Islet precursor cell (in vitro differentiated cells): Measurements from ENCODE around the gene PALD1.
"Not testable (repeated sequence)": the region's sequence is repeated elsewhere in the genome, so short reads cannot be mapped to it uniquely, and the experiment has no call there.

Experiments used
- DNase-seq: peaks from one replicate; pipeline ENCODE4 v3.0.0-alpha.2; 2018

The PALD1 gene

DNA sequence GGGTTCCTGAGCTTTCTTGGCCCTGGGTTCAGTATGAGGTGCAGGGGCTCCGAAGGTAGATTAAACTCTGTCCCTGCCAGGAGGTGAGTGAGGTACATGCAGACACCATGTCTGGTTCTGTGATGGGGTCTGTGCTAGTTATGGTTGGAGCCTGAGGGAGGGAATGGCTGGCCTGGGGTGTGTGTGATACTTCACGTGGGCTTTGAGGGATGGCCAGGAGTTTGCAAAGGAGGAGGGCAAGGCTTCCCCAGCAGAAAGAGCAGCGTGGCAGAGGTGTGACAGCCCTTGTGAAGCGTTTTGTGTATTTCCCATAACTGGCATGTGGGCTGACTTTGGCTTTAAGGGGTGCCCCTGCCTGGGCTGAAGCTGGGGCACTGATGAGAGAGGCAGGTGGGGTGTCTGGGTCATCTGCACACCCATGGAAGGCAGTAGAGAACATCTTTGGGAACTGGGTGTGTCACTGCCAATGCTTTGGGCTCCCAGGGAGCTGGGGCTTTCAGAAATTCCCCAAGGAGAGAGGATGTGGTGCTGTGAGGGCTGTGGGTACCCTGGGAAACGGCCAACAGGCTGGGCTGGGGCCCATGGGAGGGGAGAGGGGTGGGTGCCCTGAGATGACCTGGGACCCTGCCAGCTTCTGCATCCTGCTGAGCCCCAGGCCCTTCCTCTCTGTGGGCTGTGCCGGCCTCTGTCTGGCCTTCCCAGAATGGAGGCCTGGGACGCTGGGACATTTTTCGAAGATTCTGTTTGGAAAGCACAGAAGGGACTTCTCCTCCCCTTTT, 4.6 kb downstream of the PALD1 start:
- peak; percentile 51 for DNase-seq

DNA sequence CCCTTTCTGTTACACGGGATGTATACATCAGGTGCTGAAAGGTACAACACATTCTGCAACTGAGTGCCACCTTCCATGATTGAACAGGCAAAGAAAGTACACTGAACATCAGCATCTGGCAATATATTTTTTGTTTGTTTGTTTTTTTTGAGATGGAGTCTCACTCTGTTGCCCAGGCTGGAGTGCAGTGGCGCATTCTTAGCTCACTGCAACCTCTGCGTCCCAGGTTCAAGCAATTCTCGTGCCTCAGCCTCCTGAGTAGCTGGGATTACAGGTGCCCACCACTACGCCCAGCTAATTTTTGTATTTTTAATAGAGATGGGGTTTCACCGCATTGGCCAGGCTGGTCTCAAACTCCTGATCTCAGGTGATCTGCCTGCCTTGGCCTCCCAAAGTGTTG, 5.3 kb downstream of the PALD1 start:
- DNase-seq: not testable (repeated sequence)

DNA sequence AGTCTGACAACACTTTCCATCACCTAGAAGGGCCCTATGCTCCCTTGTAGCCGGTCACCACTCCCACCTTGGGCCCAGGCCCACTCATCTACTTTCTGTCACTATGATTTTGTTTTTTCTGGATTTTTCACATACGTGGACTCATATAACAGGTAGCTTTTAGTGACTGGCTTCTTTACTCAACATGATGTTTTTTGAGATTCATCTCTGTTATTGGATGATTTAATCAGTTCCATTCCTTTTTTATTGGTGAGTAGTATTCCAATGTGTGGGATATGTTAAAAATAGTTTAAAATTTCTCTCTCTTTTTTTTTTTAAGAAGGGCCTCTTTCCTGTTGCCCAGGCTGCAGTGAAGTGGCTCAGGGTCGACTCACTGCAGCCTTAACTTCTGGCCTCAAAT, 9.3 kb downstream of the PALD1 start:
- no peak for DNase-seq

DNA sequence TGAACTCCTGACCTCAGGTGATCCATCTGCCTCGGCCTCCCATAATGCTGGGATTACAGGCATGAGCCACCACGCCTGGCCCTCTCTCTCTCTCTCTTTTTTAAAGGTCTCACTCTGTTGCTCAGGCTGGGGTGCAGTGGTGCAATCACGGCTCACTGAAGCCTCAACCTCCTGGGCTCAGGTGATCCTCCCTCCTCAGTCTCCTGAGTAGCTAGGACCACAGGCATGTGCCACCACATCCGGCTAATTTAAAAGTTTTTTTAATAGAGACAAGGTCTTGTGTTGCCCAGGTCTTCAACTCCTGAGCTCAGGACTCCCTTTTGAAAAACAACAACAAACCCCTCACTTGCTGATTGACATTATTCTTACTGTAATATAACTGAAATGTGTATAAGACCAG, 11.6 kb downstream of the PALD1 start:
- DNase-seq: no peak

DNA sequence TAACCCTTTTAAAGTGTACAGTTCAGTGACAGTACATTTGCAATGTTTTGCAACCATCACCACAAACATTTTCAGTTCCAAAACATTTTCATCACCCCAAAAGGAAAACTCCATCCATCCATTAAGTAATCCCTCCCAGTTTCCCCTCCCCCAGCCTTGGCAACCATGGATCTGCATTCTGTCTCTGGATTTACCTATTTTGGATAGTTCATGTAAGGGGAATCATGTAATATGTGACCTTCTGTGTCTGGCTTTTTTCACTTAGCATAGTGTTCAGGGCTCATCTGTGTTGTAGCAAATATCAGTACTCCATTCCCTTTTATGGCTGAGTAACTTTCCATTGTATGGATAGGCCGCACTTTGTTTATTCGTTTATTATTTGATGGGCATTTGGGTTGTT, 13.0 kb downstream of the PALD1 start:
- DNase-seq: no peak

DNA sequence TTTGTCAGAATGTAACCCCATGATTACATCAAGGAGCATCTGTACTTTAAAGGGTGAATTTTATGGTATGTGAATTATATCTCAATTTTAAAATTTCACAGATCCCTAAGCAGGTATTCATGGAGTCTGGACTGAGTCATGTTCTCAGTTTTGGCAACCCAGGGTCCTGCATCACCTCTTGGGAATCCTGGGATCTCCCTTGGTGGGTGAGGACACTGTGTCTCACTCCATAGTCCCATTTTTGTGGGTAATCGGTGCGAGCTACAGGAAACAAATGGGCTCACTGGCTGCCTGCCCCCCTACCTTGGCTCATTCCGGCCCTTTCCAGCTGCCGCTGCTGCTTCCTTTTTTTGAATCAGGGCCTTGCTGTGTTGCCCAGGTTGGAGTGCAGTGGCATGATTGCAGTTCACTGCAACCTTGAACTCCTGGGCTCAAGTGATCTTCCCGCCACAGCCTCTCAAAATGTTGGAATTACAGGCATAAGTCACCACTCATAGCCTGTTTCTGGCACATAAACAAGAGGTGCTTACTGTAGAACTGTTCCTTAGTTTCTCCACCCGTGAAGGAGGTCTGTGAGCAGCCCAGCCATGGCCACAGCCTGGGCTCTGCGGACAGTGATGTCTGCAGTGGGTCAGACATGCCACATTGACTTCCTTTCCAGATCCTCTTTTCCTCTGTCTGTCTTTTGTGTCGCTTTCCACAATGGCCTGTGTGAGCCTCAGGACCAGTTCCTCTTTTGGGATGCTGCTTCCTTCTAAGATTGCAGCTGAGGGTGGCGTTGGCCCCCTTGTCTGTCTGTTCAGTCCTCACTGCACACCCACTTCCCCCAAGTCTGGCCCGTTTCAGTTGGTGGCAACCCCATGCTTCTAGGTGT, 14.5 kb downstream of the PALD1 start:
- DNase-seq: no peak

DNA sequence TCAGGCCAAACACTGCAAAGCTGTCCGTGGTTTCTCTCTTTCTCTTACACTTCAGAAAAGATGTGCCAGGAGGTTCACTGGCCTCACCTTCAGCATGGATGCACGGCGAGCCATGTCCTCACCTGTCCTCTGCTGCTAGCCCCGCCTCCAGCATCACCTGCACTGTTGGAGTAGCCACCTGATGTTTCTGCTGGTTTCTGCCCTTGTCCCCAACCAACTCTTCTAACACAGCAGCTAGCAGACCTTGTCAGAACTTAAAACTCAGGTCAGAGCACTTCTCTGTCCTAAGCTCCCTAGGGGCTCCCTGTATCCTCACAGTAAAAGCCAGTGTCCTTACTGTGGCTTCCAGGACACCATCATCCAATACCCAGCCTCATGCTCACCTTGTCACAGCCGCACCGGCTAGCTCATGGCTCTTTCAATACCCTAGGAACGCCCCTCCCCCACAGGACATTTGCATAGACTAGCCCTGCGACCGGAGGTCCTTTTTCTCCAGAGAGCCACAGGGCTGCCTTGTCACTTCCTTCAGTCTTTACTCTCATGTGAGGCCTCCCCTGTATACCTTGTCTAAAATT, 15.2 kb downstream of the PALD1 start:
- peak; percentile 82 for DNase-seq

DNA sequence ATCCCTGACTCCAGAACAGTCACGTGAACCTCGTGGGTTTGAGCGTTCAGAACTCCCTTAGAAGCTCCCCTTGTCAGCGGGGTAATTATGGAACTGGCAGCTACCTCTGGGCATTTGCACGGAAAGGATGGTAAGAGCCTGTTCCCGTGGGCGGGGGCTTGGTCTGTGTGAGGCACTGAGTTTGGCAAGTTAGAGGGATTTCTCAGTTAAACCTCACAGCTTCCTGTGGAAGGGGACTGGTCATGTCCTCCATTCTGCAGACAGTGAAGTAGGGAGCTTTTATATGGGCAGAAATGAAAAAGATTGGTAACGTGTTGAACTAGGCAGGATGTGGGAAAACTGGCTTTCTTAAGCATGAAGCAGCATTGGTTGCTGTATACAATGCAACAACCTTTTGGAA, 16.0 kb downstream of the PALD1 start:
- DNase-seq: no peak

DNA sequence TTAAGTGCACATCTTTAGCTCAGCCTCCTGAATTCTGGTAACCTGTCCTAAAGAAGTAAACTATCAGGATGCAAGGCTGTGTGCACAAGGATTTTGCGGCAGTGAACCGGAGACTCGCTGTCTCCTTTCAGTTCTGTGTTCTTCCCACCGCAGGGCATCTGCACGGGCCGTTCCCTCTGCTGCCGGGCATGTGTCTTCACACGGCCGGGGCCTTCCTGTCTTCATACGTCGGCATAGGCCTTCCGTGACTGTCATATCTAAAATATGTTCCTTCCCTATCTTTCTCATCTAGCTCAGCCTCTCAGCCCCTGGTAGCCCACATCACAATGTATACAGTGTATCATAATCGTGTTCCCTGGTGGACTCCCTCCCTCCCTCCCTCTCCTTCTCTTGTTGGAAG, 16.4 kb downstream of the PALD1 start:
- no peak for DNase-seq

DNA sequence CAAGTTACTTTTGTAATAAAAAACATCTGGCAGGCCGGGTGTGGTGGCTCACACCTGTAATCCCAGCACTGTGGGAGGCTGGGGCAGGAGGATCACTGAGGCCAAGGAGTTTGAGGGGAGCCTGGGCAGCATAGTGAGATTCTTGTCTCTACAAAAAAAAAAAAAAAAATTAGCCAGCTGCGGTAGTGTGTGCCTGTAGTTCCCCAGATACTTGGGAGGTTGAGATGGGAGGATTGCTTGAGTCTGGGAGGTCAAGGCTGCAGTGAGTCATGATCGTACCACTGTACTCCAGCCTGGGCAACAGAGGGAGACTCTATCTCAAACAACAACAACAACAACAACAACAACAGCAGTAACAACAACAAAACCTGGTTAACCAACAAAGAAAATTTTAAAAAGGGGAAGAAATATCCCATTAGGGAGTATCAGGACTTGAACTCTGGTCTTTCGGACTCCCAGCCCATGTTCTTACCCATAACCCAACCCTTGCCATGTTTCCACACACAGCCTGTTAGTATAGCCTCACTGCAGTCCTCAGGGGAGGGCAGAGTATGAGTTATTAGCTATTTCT, 17.2 kb downstream of the PALD1 start:
- DNase-seq: no peak

DNA sequence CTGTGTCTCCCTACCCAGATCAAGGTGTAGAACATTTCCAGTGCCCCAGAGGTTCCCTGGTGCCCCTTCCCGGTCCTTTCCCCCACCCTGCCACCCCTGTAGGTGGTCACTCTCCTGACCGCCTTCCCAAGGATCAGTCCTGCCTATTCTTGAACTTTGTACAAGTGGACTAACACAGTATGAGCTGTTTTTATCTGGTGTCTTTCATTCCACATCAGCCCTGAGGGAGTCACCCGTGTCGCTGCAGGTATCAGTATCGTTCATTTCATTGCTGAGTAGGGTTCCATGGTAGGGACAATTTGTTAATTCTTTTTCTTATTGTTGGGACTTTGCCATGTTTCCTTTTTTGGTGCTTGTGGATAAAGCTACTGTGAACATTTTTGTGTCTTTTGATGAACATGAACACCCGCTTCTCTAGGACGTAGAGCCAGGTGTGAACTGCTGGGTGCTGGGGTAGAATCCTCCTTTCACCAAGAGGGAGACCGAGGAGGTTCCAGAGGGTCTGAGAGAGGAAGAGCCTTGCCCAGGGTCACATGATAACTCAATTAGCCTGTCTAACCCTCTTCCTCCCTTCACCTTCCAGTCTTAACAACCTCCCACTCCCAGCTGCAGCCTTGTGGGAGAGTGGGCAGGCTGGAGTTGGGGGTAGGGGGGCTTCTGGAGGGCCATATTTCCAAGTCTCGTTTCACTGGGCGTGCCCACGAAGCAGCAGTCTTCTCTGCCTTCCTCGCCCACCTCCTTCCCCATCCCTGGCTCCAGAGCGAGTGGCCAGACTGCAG, 18.0 kb downstream of the PALD1 start:
- DNase-seq: no peak

DNA sequence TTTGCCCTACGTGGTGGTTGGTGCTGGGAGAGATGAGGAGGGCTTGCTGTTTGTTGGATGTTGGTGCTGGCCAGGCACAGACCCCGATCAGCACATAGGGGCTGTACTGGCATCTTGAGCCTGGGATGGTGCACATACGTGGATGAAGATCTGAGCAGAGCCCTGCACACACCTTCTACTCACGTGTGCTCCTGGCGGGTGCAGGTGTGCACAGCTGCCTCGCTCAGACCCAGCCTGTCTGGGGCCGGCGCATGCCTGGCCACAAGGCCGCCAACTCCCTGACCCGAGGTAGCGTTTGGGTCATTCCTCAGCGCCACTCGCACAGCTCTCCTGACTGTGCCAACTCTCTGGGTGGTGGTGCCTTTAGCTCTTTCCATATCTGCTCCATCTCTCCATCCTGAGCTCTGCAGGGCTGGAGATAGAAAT, 18.6 kb downstream of the PALD1 start:
- DNase-seq: no peak

DNA sequence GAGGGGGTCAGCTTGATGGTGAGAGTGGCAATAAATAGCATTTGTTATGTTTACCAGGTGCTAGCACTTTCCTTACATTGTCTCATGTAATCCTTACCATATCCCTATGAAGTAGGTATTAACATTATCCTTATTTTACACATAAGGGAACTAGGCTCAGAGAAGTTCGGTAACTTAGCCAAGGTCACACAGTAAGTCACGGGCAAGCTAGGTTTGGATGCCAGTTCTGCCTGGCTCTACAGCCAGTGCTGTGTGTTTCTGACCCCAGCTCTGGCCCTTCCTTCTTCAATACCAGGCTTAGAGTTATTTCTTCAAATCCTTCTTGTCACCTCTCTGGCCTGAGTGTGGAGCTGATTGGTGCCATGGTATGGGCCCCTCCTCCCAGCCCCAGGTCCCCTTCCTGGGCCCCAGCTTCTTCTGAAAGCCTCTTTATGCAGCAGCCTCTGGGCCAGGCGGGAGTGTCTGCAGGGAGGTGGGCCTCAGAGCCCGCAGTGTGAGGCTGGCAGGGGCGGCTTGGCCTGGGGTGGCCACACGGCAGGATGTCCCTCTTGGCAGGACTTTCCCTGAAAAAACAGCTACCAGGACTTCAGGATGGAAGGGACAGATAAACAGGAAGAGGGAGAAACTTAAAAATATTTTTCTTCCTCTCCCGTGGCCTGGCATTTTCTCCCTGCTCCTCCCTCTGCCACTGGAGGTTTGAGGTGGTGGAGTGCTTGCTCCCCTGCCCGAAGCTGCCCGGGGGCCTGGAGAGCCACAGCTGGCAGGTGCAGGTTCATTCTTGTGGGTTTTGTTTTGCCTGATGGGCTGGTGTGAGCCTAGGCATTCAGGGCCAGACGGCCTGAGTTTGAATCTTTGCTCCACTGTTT, 20.6 kb downstream of the PALD1 start:
- DNase-seq: peak; percentile 58

DNA sequence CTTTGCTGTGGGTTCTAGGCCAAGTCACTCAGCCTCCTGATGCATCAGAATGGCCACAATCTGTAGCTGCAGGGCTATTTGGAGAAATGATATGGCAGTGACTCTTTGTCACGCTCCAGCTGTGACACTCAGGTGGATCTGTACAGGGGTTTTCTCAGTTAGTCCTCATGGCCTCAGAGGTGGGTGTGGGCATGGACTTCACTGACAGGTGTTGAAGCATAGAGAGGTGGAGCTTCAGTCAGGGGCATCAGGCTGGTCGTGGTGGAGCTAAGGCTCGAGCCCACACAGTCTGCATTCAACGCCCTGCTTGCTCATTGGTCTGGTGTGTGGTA, 21.2 kb downstream of the PALD1 start:
- no peak for DNase-seq

DNA sequence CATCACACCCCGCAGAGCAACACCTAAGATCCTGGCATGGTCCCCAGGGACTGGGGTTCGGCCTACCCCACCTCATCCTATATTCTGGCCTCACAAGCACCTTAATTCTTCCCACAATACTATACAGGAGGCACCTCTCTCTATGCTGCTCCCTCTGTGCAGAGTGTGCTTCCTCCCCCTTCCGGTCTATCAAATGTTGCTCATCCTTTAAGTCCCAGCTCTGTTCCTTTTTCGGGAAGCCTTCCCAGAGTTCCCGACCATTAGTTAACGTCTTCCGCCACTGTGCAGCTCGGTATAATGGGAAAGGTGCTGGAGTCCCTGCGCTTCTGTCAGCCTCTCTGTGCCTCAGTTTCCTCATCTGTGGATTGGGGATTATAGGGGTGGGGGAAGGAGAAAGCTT, 21.8 kb downstream of the PALD1 start:
- DNase-seq: no peak

DNA sequence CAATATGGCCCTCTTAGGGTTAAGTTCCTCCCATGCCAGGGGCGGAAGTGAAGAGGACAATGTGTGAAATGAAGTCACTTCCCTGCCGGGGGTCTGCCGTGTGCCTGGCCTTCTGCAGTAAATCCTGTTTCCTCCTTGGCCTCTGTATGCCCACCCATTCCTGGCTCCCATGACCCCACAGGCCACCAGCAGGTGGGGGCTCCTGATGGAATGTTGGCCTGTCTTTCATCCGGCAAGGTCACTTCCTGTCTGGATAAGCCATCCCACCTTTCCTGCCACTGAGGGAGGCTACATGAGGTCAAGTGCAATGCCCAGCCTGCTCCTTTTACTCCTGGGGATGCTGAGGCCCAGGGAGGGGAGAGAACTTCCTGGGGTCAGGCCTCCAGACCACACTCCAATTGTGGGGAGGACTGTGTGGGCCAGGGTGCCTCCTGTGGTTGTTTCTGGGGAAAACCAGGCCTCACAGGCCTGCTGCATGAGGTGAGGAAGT, 22.3 kb downstream of the PALD1 start:
- no peak for DNase-seq

DNA sequence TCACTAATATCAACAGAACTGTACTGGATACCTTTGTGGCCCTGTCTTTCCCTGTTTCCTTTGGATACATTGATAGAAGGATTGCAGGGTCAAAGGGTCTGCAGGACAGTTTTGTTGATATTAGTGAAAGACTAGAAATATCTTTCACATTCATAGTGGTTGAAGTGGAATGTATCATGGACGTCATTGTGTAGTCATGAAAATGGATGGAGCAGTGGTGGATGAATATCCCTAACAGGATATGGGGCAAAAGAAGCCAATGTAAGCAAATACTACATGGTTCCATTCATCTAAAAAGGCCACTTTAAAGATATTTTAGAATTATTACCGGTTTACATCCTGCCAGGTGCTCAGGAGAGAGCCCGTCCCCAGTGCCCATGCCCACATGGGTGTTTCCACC, 23.8 kb downstream of the PALD1 start:
- no peak for DNase-seq

DNA sequence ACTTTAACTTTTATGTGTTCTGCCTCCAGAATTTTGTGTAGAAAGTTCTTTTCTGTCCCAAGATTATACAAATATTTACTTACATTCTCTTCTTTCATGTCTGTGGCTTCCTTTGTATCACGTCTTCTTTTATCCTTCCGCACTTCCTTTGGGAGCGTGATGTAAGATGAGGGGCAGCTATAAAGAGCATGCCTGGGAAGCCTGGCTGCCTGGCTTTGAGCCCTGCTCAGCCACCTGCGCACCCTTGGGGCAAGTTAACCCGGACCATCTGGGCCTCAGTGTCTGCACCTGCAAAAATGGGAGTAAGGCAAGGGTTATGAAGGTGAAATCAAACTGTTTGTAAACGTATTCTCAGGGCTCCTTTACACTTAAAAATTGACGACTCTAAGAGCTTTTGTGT, 25.2 kb downstream of the PALD1 start:
- DNase-seq: no peak

DNA sequence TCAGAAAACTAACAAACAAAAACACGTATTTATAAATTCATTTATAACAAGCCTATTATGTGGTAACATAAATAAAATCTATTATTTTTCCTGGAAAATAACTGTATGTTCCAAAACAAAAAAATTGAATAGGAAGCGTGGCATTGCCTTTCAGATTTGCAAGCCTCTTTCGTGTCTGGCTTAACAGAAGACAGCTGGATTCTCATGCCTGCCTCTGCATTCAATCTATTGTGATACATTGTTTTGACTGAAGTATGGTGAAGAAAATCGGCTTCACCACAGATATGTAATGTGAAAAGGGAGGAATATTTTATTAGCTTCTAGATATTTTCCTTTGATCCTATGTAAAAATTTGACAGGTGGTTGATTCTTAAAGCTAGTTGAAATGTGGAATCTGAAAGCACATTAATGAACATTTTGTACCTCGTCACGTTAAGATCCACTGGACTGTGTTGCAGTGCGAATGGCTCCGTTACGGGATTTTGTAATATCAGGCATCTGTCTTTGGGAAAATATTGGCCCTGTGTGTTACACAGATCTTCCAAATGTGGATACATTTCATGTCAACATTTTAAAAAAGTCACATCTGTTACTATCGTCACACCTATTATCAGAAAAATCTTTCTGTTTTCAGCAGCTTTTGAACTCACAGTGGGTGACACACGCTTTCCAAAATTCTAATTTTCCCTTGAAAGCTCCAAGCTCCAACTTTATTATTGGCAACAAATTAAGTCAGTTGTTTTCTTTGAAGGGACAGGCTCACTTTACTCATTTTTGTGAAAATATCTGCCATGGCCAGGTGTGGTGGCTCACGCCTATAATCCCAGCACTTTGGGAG, 26.2 kb downstream of the PALD1 start:
- DNase-seq: no peak

DNA sequence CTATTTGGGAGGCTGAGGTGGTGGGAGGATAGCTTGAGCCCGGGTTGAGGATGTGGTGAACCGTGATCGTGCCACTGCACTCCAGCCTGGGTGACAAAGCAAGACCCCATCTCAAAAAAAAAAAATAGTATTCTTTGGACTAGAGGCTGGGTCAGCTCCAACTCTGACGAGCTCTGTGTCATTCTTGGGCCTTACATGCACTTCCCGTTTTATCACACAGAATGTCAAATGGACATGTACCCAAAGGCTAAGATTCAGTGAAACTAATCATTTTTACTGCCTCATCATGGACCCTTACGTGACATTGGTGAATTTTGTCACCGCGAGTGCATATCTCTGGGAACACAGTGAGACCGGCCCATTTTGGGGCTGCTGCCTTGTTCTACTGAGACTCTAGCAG, 27.3 kb downstream of the PALD1 start:
- DNase-seq: no peak

DNA sequence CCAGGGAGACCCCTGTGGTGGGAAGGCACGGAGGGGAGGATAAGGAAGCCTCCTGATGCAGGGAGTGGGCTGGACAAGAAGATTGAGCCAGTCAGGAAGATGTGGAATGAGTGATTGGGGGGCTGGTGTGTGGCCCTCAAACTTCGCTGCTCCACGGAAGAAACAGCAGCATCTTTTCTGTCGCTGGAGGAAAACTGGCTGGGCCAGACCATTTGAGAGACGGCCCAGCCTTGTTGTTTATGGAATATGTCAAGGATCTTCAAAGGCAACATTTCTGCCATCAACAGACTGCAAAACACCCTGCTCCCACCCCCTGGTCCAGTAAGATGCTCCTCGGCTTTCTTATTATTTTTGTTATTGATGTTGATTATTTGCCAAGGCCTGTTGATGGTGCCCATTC, 29.4 kb downstream of the PALD1 start:
- DNase-seq: no peak
